Endometrial microvascular endothelial cells (primary cell): Measurements from ENCODE around the gene CCDC61. TPM values are rescaled to one million over a fixed set of nuclear protein-coding genes. Genes with fewer than 3 reads are reported as not detected.

ENCODE experiments used
- in situ Hi-C: cut with HindIII; loops from 2 replicates; pipeline ENCODE4 v1.10.0; 2017; ENCODE audit warnings: low sequenced_read_pairs, low pct_unique_long_range_greater_than_20kb; ENCODE audit errors: inconsistent ontology term
- total RNA-seq: library from RNA; depleted of rRNA; stranded (reverse); fragments of >200 nt; gene quantifications from one replicate; pipeline ENCODE4 v1.2.3, GENCODE V29; 2015; ENCODE audit errors: inconsistent ontology term

Gene CCDC61
- 4.9 TPM for total RNA-seq

- in situ Hi-C loops = no loop called here
These were observed at the start of gene CCDC61 for GRCh38 chr19:45994998-45995714. TSS of gene CCDC61 (plus strand) at chr19:45995467. CDS start at chr19:46003019, 7,552 bp downstream.

GRCh38 chr19:45947926-45948325, 47.3 kb upstream of the CCDC61 start:
- in situ Hi-C loops = no loop called here

GRCh38 chr19:45952341-45952685, 43.0 kb upstream of the CCDC61 start:
- in situ Hi-C loops = no loop called here

- in situ Hi-C loops = no loop called here
These were observed 42.4 kb upstream of the CCDC61 start for GRCh38 chr19:45952686-45953505.

GRCh38 chr19:45953676-45954075, 41.6 kb upstream of the CCDC61 start:
- in situ Hi-C loops = no loop called here

- in situ Hi-C loops = no loop called here
These were observed 41.1 kb upstream of the CCDC61 start for GRCh38 chr19:45954156-45954555.

- in situ Hi-C loops = no loop called here
These were observed 39.2 kb upstream of the CCDC61 start for GRCh38 chr19:45955905-45956608.

GRCh38 chr19:45958320-45958719, 36.9 kb upstream of the CCDC61 start:
- in situ Hi-C loops = no loop called here

GRCh38 chr19:45958769-45959516, 36.3 kb upstream of the CCDC61 start:
- in situ Hi-C loops = no loop called here

- in situ Hi-C loops = no loop called here
These were observed 35.7 kb upstream of the CCDC61 start for GRCh38 chr19:45959517-45960025.

GRCh38 chr19:45960595-45961235, 34.6 kb upstream of the CCDC61 start:
- in situ Hi-C loops = no loop called here

GRCh38 chr19:45962021-45962420, 33.2 kb upstream of the CCDC61 start:
- in situ Hi-C loops = no loop called here

- in situ Hi-C loops = no loop called here
These were observed 28.0 kb upstream of the CCDC61 start for GRCh38 chr19:45967246-45967645.

GRCh38 chr19:45968626-45969025, 26.6 kb upstream of the CCDC61 start:
- in situ Hi-C loops = no loop called here

GRCh38 chr19:45969676-45970075, 25.6 kb upstream of the CCDC61 start:
- in situ Hi-C loops = no loop called here

GRCh38 chr19:45971260-45971902, 23.9 kb upstream of the CCDC61 start:
- in situ Hi-C loops = no loop called here

GRCh38 chr19:45972081-45972946, 23.0 kb upstream of the CCDC61 start:
- in situ Hi-C loops = no loop called here
